ENCODE results near the gene BSND.

DNA sequence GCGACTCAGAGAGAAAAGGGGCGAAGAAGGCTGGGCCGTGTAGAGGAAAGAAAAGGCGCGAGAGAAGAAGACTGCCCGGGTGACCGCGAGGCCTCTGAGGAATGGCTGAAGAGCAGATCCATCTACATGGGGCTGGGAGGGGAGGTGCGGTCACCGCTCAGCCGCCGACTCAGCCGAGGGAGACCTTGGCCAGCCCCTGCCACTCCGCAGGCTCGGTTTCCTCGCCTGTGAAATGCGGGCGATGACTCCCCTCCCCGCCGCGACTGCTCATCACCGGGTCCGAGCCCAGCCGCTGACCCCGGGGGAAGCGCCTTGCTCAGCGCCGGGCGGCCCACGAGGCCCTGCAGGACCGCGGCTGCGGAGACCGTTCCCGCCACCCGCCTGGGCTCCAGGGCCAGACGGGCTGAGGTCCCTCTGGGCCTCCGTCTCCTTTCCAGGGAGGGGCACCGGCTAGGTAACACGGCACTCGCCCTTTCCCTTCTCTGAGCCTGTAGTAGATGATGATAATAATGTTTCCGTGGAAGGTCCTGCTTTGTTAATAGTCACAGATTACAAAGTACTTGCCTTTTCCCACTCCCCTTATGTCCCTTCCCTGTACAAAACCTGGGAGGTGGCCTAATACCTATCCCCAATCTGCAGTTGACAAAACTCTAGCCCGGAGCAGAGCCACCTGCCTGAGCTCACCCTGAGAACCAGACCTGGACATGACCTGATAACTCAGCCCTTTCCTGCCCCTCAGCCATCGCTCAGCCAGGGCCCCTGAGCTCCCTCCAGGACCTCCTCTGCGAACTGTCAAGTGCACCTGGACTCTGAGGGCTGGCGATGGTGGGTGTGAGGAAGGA lies 1.6 kb upstream of the BSND start:
- TF ChIP-seq, protein P1, sequence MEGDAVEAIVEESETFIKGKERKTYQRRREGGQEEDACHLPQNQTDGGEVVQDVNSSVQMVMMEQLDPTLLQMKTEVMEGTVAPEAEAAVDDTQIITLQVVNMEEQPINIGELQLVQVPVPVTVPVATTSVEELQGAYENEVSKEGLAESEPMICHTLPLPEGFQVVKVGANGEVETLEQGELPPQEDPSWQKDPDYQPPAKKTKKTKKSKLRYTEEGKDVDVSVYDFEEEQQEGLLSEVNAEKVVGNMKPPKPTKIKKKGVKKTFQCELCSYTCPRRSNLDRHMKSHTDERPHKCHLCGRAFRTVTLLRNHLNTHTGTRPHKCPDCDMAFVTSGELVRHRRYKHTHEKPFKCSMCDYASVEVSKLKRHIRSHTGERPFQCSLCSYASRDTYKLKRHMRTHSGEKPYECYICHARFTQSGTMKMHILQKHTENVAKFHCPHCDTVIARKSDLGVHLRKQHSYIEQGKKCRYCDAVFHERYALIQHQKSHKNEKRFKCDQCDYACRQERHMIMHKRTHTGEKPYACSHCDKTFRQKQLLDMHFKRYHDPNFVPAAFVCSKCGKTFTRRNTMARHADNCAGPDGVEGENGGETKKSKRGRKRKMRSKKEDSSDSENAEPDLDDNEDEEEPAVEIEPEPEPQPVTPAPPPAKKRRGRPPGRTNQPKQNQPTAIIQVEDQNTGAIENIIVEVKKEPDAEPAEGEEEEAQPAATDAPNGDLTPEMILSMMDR (IDR thresholded peaks at IDR 0.05) = no peak
- TF ChIP-seq POLR2A (IDR thresholded peaks at IDR 0.05) = no peak

Measured in upper lobe of left lung (tissue), 4 donors.